Panc1 (cell line): ENCODE data around the gene NID2. TPM values are rescaled to one million over a fixed set of nuclear protein-coding genes. Genes with fewer than 3 reads are reported as not detected.

ENCODE experiments used
- ATAC-seq: fragments of 200-7000 bp; cut with Tn5 transposase; 2 replicates; pipeline ENCODE4 v1.9.1; 2020; ENCODE audit warnings: mild to moderate bottlenecking, moderate library complexity
- BruUV-seq: library from RNA; stranded (reverse); fragments of 400-500 nt; replicated peaks from 2 replicates; lab custom pipeline; 2021; lab: Mats Ljungman, UMichigan
- CTCF ChIA-PET: fragments of 300-600 bp; sonication (Branson Sonifier 250); formaldehyde crosslinking; loops from one replicate; lab custom pipeline; 2022; ENCODE audit warnings: antibody characterized with exemption; lab: Charles Lee
- POLR2A ChIA-PET: fragments of 300-600 bp; sonication (Branson Sonifier 250); formaldehyde crosslinking; loops from one replicate; lab custom pipeline; 2022; ENCODE audit warnings: antibody characterized with exemption; lab: Charles Lee
- DNase-seq: peaks from one replicate; pipeline ENCODE4 v3.0.0-alpha.2; 2010; ENCODE audit warnings: low read depth, low spot score
- H3K27ac ChIP-seq: 2 replicates; pipeline ENCODE4 v1.5.1; 2011; ENCODE audit warnings: mild to moderate bottlenecking, low read length, inconsistent platforms
- H3K27me3 ChIP-seq: fragments of 200-500 bp; sonication (Bioruptor generic); 2 replicates; pipeline ENCODE4 v1.6.0; 2014; ENCODE audit warnings: low read length, inconsistent platforms; ENCODE audit not compliant: control insufficient read depth, insufficient read depth
- H3K36me3 ChIP-seq: fragments of 200-500 bp; sonication (Bioruptor generic); 2 replicates; pipeline ENCODE4 v1.5.1; 2014; ENCODE audit warnings: inconsistent platforms, mild to moderate bottlenecking, low read length, moderate library complexity; ENCODE audit not compliant: control insufficient read depth, insufficient read depth
- H3K4me1 ChIP-seq: 2 replicates; pipeline ENCODE4 v1.5.1; 2011; ENCODE audit warnings: inconsistent platforms, mild to moderate bottlenecking, low read length, moderate library complexity; ENCODE audit not compliant: control insufficient read depth, insufficient read depth
- H3K4me3 ChIP-seq, 2 experiments: 2 replicates each; pipeline ENCODE4 v1.5.1; 2011 to 2012; ENCODE audit warnings: low read depth in 2 of 2, low read length in 2 of 2, mild to moderate bottlenecking in 2 of 2, inconsistent platforms in 1 of 2, moderate library complexity in 1 of 2
- H3K9me3 ChIP-seq: fragments of 200-500 bp; sonication (Bioruptor generic); 2 replicates; pipeline ENCODE4 v1.5.1; 2014; ENCODE audit warnings: low read depth, mild to moderate bottlenecking, inconsistent platforms, low read length, moderate library complexity; ENCODE audit not compliant: control insufficient read depth, insufficient read depth
- CTCF ChIP-seq: fragments of 450-650 bp; IDR thresholded peaks from 2 replicates; pipeline ENCODE4 v1.5.1; 2017; ENCODE audit warnings: mild to moderate bottlenecking
- POLR2AphosphoS5 ChIP-seq: IDR thresholded peaks from 2 replicates; pipeline ENCODE4 v1.6.1; 2012; ENCODE audit warnings: mild to moderate bottlenecking, low read depth, low read length, moderate library complexity
- REST ChIP-seq, 2 experiments: IDR thresholded peaks; 2 replicates each; pipeline ENCODE4 v1.6.1; 2011 to 2012; ENCODE audit warnings: low read depth in 2 of 2, control low read depth in 1 of 2, low read length in 1 of 2, mild to moderate bottlenecking in 1 of 2, moderate library complexity in 1 of 2; ENCODE audit not compliant: insufficient read depth in 1 of 2
- SIN3A ChIP-seq: IDR thresholded peaks from 2 replicates; pipeline ENCODE4 v1.6.1; 2012; ENCODE audit warnings: low read depth, mild to moderate bottlenecking, low read length, moderate library complexity, borderline replicate concordance; ENCODE audit not compliant: insufficient read depth
- TCF7L2 ChIP-seq: IDR thresholded peaks from 2 replicates; pipeline ENCODE4 v1.6.1; 2011; ENCODE audit warnings: mild to moderate bottlenecking, low read depth, low read length, inconsistent platforms
- in situ Hi-C: cut with HindIII; loops from 2 replicates; pipeline ENCODE4 v1.10.0; 2016; ENCODE audit warnings: low sequenced_read_pairs, low pct_unique_long_range_greater_than_20kb
- intact Hi-C: fragments of 100-400 bp; cut with micrococcal nuclease; formaldehyde crosslinking; loops from one replicate; pipeline ENCODE4 v1.10.0; 2022; ENCODE audit not compliant: unreplicated experiment
- total RNA-seq: library from RNA; stranded (reverse); gene quantifications from one replicate; pipeline ENCODE4 v1.2.1, GENCODE V29; 2021; ENCODE audit not compliant: unreplicated experiment

NID2 gene
- total RNA-seq, 1 experiment from 2014 or later = 0.36 TPM

GRCh38 chr14:52010173-52010693, 58.6 kb downstream of the NID2 start:
- Histone ChIP-seq H3K4me3 (no peak overlapping the region), H3K36me3 (peaks cover 17% of the 10 kb centered on the region), H3K4me1 (no peaks in the 10 kb centered on the region), H3K9me3 (no peaks in the 10 kb centered on the region), H3K27me3 (no peaks in the 10 kb centered on the region), H3K27ac (no peak overlapping the region)
- DNase-seq = no peak
- BruUV-seq = no TSS peak
- no peak for ATAC-seq
- in situ Hi-C loops = no loop called here
- intact Hi-C loops = no loop called here
- ChIA-PET CTCF (no interaction called here), POLR2A (interaction anchor here (0.6 kb wide), 1 partner anchor 530 kb away, joined by 7 read pairs; no protein-coding TSS in a partner anchor)
- TF ChIP-seq CTCF = no peak
- TF ChIP-seq REST (IDR thresholded peaks at IDR 0.05; ENCODE audit: insufficient read depth in 1 of 2, low read depth in 2 of 2, low read length in 1 of 2) = no peak

- ChIA-PET POLR2A (no interaction called here), CTCF (no interaction called here)
- no peaks in the 10 kb centered on the region for H3K9me3 ChIP-seq
- H3K27me3 ChIP-seq = no peaks in the 10 kb centered on the region
- ATAC-seq = no peak
- H3K36me3 ChIP-seq = peaks cover 25% of the 10 kb centered on the region
- in situ Hi-C loops (no loop called here), intact Hi-C loops (no loop called here)
- no TSS peak for BruUV-seq
- TF ChIP-seq POLR2AphosphoS5 = no peak
- no peak for TF ChIP-seq CTCF
- TF ChIP-seq REST (IDR thresholded peaks at IDR 0.05; ENCODE audit: insufficient read depth in 1 of 2, low read depth in 2 of 2, low read length in 1 of 2) = no peak
- no peak for TF ChIP-seq TCF7L2
- no peak for TF ChIP-seq SIN3A
- no peak overlapping the region for H3K27ac ChIP-seq
- H3K4me1 ChIP-seq = no peaks in the 10 kb centered on the region
- DNase-seq = no peak
- H3K4me3 ChIP-seq = no peak overlapping the region
Observed at GRCh38 chr14:52008136-52008535, 60.7 kb downstream of the NID2 start.
